SK-N-SH (cell line): ENCODE measurements around the gene NRP2. TPM values are rescaled to one million over a fixed set of nuclear protein-coding genes. Genes with fewer than 3 reads are reported as not detected.

ENCODE experiments used
- CTCF ChIA-PET: fragments of 300-600, 350-600 bp; formaldehyde crosslinking; extraction: SDS; loops from one replicate; lab custom pipeline; 2021; lab: Yijun Ruan, JAX
- POLR2A ChIA-PET: fragments of 350-600 bp; sonication (Branson Sonifier 250); formaldehyde crosslinking; extraction: SDS; loops from one replicate; lab custom pipeline; 2020; ENCODE audit warnings: antibody characterized with exemption, inconsistent platforms; lab: Yijun Ruan, JAX
- DNase-seq: peaks from one replicate; pipeline ENCODE4 v3.0.0; 2012
- H2AFZ ChIP-seq: fragments of 200-600 bp; sonication (generic); 2 replicates; pipeline ENCODE4 v1.8.1; 2016; ENCODE audit warnings: antibody characterized with exemption, mild to moderate bottlenecking, low read depth
- H3F3A ChIP-seq: fragments of 200-600 bp; sonication (generic); replicated peaks from 2 replicates; pipeline ENCODE3; 2016; ENCODE audit warnings: antibody characterized with exemption, mild to moderate bottlenecking; ENCODE audit not compliant: insufficient read depth
- H3K27ac ChIP-seq, 2 experiments: fragments of 200-500 bp in 1 of 2; fragments of 200-600 bp in 1 of 2; sonication (Bioruptor generic) in 1 of 2; sonication (generic), shearing (Covaris generic) in 1 of 2; 2 replicates each; pipeline versions ENCODE4 v1.5.1 to v1.6.1; 2014 to 2016; ENCODE audit warnings: low read depth in 2 of 2, inconsistent platforms in 1 of 2, low read length in 1 of 2, mild to moderate bottlenecking in 1 of 2, mixed read lengths in 1 of 2
- H3K27me3 ChIP-seq: fragments of 200-600 bp; sonication (generic), shearing (Covaris generic); 2 replicates; pipeline ENCODE4 v1.6.1; 2016; ENCODE audit warnings: mixed run types; ENCODE audit not compliant: insufficient read depth
- H3K36me3 ChIP-seq, 2 experiments: fragments of 200-500 bp in 1 of 2; fragments of 200-600 bp in 1 of 2; sonication (Bioruptor generic) in 1 of 2; sonication (generic) in 1 of 2; replicated peaks in 1 of 2; 2 replicates each; pipeline versions ENCODE3 to v1.5.1; 2014 to 2016; ENCODE audit warnings: low read length in 1 of 2, mild to moderate bottlenecking in 1 of 2; ENCODE audit not compliant: insufficient read depth in 2 of 2, control insufficient read depth in 1 of 2
- H3K4me1 ChIP-seq, 2 experiments: fragments of 200-500 bp in 1 of 2; fragments of 200-600 bp in 1 of 2; sonication (Bioruptor generic) in 1 of 2; sonication (generic), shearing (Covaris generic) in 1 of 2; 2 replicates each; pipeline versions ENCODE4 v1.5.1 to v1.6.1; 2014 to 2016; ENCODE audit warnings: low read depth in 1 of 2, low read length in 1 of 2, mixed run types in 1 of 2; ENCODE audit not compliant: insufficient read depth in 2 of 2, control insufficient read depth in 1 of 2
- H3K4me2 ChIP-seq: fragments of 200-600 bp; sonication (generic), shearing (Covaris generic); 2 replicates; pipeline ENCODE4 v1.6.1; 2017; ENCODE audit warnings: mixed run types
- H3K4me3 ChIP-seq, 2 experiments: fragments of 200-500 bp in 1 of 2; fragments of 200-600 bp in 1 of 2; sonication (Bioruptor generic) in 1 of 2; sonication (generic), shearing (Covaris generic) in 1 of 2; 2 replicates each; pipeline versions ENCODE4 v1.5.1 to v1.8.1; 2014 to 2016; ENCODE audit warnings: low read depth in 2 of 2, inconsistent platforms in 1 of 2, low read length in 1 of 2, mild to moderate bottlenecking in 1 of 2, mixed read lengths in 1 of 2, moderate library complexity in 1 of 2
- H3K79me2 ChIP-seq: fragments of 200-600 bp; sonication (generic); 2 replicates; pipeline ENCODE4 v1.8.1; 2017; ENCODE audit warnings: mild to moderate bottlenecking; ENCODE audit not compliant: insufficient read depth
- H3K9ac ChIP-seq: fragments of 200-600 bp; sonication (generic); 2 replicates; pipeline ENCODE4 v1.6.1; 2017; ENCODE audit warnings: mixed run types
- H3K9me2 ChIP-seq: fragments of 200-600 bp; sonication (generic); 2 replicates; pipeline ENCODE4 v1.6.1; 2017; ENCODE audit warnings: mixed run types
- H3K9me3 ChIP-seq: fragments of 200-600 bp; sonication (generic); 2 replicates; pipeline ENCODE4 v1.6.1; 2017; ENCODE audit warnings: mixed run types, mild to moderate bottlenecking, moderate library complexity
- H4K20me1 ChIP-seq: fragments of 200-600 bp; sonication (generic); 2 replicates; pipeline ENCODE4 v1.6.1; 2017; ENCODE audit warnings: mild to moderate bottlenecking, mixed run types; ENCODE audit not compliant: insufficient read depth
- CHD2 ChIP-seq: fragments of 150-350 bp; IDR thresholded peaks from 2 replicates; pipeline ENCODE4 v1.6.1; 2018; ENCODE audit warnings: low read length; ENCODE audit not compliant: partially characterized antibody
- EP300 ChIP-seq, 2 experiments: IDR thresholded peaks; 2 replicates each; pipeline versions ENCODE4 v1.4.0 to v1.6.1; 2012; ENCODE audit warnings: borderline replicate concordance in 1 of 2, low read depth in 1 of 2, low read length in 1 of 2
- FOSL2 ChIP-seq: IDR thresholded peaks from 2 replicates; pipeline ENCODE4 v1.4.0; 2012; ENCODE audit warnings: low read depth, mild to moderate bottlenecking, moderate library complexity, borderline replicate concordance
- FOXM1 ChIP-seq: IDR thresholded peaks from 2 replicates; pipeline ENCODE4 v1.4.0; 2012; ENCODE audit warnings: low read depth, mild to moderate bottlenecking
- GATA2 ChIP-seq: sonication (generic); formaldehyde crosslinking; IDR thresholded peaks from 2 replicates; pipeline ENCODE4 v1.5.0; 2020; ENCODE audit warnings: mild to moderate bottlenecking, missing genetic modification reagents
- JUND ChIP-seq: IDR thresholded peaks from 2 replicates; pipeline ENCODE4 v1.4.0; 2012
- NFIC ChIP-seq: IDR thresholded peaks from 2 replicates; pipeline ENCODE4 v1.4.0; 2012; ENCODE audit warnings: borderline replicate concordance
- NRF1 ChIP-seq: IDR thresholded peaks from 2 replicates; pipeline ENCODE4 v1.6.1; 2012; ENCODE audit warnings: low read depth, mild to moderate bottlenecking, low read length
- POLR2AphosphoS5 ChIP-seq: IDR thresholded peaks from 2 replicates; pipeline ENCODE4 v1.6.1; 2012; ENCODE audit warnings: low read depth, low read length
- RFX5 ChIP-seq: IDR thresholded peaks from 2 replicates; pipeline ENCODE4 v1.6.1; 2012; ENCODE audit warnings: mild to moderate bottlenecking, improper control_type of control experiment, low read length
- RXRA ChIP-seq: IDR thresholded peaks from 2 replicates; pipeline ENCODE4 v1.4.0; 2012; ENCODE audit warnings: low read depth, mild to moderate bottlenecking, borderline replicate concordance
- TAF1 ChIP-seq: IDR thresholded peaks from 2 replicates; pipeline ENCODE4 v1.6.1; 2012; ENCODE audit warnings: low read depth, mild to moderate bottlenecking, low read length, moderate library complexity, borderline replicate concordance
- TCF12 ChIP-seq: IDR thresholded peaks from 2 replicates; pipeline ENCODE4 v1.4.0; 2012
- TEAD4 ChIP-seq: IDR thresholded peaks from 2 replicates; pipeline ENCODE4 v1.4.0; 2012; ENCODE audit warnings: mild to moderate bottlenecking, borderline replicate concordance; ENCODE audit not compliant: insufficient read depth
- YY1 ChIP-seq: IDR thresholded peaks from 2 replicates; pipeline ENCODE4 v1.4.0; 2012; ENCODE audit warnings: low read depth, mild to moderate bottlenecking
- WGBS: methylation state at CpG from one replicate; pipeline ENCODE4 v1.1.6; 2017; ENCODE audit warnings: low lambda C conversion rate; 5-methylcytosine and 5-hydroxymethylcytosine counted together
- polyA plus RNA-seq, 3 experiments: library from polyadenylated mRNA; depleted of rRNA; stranded (reverse); fragments of >200 nt; gene quantifications; 2 replicates each; pipeline ENCODE4 v1.2.3, GENCODE V29; 2012
- TF ChIP-seq, protein P1 (sequence below): IDR thresholded peaks from 2 replicates; pipeline ENCODE4 v1.4.0; 2012; ENCODE audit warnings: low read depth
- TF ChIP-seq, protein P2 (sequence below): IDR thresholded peaks from 2 replicates; pipeline ENCODE4; 2012
- TF ChIP-seq, protein P3 (sequence below): fragments of 200-600 bp; sonication (generic); IDR thresholded peaks from 2 replicates; pipeline ENCODE4 v1.6.1; 2017; ENCODE audit warnings: antibody characterized with exemption, mild to moderate bottlenecking, moderate library complexity

NRP2 gene
- polyA plus RNA-seq, 1 of the 3 experiments (the other 2 are of a cell fraction): 68.8 TPM

DNA sequence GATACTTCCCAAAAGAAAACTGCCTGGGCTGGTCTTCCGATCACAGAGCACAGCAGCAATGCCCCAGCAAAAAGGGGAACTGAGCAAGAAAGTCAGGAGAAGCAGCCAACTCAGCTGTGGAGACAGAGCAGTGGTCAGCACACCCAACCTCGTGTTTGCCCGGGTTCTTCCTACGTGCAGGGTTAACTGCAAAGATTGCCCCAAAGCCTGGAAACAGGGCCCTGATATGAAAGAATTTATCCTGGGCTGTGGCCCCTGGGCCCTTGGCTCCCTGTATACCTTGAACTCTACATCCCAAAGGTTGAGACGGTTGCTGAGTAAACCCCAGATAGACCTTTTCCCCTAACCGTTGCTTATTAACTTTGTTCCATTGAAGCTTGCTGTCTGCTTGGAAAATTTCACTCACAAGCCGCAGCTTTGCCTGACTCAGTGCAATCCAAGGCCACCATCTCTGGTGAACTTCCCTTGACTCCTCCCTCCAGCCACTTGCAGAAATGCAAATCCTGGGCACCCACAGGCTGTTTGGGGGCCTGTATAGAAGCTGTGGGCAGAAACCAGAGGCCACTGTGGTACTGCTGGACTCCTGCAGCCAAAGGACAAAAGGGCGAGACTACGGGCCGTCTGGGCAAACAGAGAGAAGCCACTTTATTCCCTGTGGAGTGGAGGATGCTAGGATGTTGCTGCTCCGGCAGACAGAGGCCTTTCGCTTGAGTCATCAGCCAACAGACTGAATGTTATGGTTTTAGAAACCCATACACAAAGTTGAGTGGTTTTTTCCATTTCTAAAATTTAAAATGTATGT lies 18.2 kb downstream of the NRP2 start:
- 22% methylated on average over 9 of the region's 12 CpGs for WGBS
- Histone ChIP-seq H3K36me3 (peaks cover 5 to 15% of the 10 kb centered on the region in 2 experiments), H3K4me1 (peaks cover 19 to 71% of the 10 kb centered on the region in 2 experiments; a peak in 3 of 4 replicates), H3K9ac (peak overlapping the region; percentile 81), H3K9me3 (no peaks in the 10 kb centered on the region), H3K4me2 (peak overlapping the region; percentile 75), H3K27me3 (no peaks in the 10 kb centered on the region), H3F3A (peaks cover 57% of the 10 kb centered on the region), H3K4me3 (peak overlapping the region in 1 of 2 experiments; percentile 26; a peak in 1 of 4 replicates), H3K9me2 (no peaks in the 10 kb centered on the region), H3K27ac (peak overlapping the region; percentile 73 to 98), H4K20me1 (no peaks in the 10 kb centered on the region), H2AFZ (peak overlapping the region; percentile 67; the same call in 1 of the 2 replicates), H3K79me2 (peaks cover 65% of the 10 kb centered on the region)
- CTCF ChIA-PET: no interaction called here
- TF ChIP-seq GATA2 (CRISPR knock-in tag) (no peak), JUND (peak; percentile 58), RFX5 (no peak), RXRA (peak; percentile 79; the same call in 1 of the 2 replicates), EP300 (IDR thresholded peaks at IDR 0.05; ENCODE audit: borderline replicate concordance in 1 of 2, low read depth in 1 of 2, low read length in 1 of 2) (peak in 1 of 2 experiments; percentile 44; a peak in 2 of 4 replicates), CHD2 (no peak), NRF1 (no peak), POLR2AphosphoS5 (no peak), FOSL2 (peak; percentile 74), TCF12 (peak; percentile 64; the same call in 1 of the 2 replicates), TAF1 (peak; percentile 49; the same call in 1 of the 2 replicates), NFIC (peak; percentile 39; the same call in 1 of the 2 replicates), YY1 (no peak), TEAD4 (no peak; the same call in 1 of the 2 replicates), FOXM1 (no peak)
- TF ChIP-seq, protein P1, sequence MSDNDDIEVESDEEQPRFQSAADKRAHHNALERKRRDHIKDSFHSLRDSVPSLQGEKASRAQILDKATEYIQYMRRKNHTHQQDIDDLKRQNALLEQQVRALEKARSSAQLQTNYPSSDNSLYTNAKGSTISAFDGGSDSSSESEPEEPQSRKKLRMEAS: peak; percentile 35; the same call in 1 of the 2 replicates
- TF ChIP-seq, protein P2, sequence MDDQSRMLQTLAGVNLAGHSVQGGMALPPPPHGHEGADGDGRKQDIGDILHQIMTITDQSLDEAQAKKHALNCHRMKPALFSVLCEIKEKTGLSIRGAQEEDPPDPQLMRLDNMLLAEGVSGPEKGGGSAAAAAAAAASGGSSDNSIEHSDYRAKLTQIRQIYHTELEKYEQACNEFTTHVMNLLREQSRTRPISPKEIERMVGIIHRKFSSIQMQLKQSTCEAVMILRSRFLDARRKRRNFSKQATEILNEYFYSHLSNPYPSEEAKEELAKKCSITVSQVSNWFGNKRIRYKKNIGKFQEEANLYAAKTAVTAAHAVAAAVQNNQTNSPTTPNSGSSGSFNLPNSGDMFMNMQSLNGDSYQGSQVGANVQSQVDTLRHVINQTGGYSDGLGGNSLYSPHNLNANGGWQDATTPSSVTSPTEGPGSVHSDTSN: no peak; the same call in none of the 2 replicates
- TF ChIP-seq, protein P3, sequence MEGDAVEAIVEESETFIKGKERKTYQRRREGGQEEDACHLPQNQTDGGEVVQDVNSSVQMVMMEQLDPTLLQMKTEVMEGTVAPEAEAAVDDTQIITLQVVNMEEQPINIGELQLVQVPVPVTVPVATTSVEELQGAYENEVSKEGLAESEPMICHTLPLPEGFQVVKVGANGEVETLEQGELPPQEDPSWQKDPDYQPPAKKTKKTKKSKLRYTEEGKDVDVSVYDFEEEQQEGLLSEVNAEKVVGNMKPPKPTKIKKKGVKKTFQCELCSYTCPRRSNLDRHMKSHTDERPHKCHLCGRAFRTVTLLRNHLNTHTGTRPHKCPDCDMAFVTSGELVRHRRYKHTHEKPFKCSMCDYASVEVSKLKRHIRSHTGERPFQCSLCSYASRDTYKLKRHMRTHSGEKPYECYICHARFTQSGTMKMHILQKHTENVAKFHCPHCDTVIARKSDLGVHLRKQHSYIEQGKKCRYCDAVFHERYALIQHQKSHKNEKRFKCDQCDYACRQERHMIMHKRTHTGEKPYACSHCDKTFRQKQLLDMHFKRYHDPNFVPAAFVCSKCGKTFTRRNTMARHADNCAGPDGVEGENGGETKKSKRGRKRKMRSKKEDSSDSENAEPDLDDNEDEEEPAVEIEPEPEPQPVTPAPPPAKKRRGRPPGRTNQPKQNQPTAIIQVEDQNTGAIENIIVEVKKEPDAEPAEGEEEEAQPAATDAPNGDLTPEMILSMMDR: no peak
- POLR2A ChIA-PET: no interaction called here
- DNase-seq: no peak
